IMR-90 (cell line): ENCODE data around the gene INO80. TPM values are rescaled to one million over a fixed set of nuclear protein-coding genes. Genes with fewer than 3 reads are reported as not detected.

Experiments
- ATAC-seq: fragments of 200-7000 bp; cut with Tn5 transposase; 2 replicates; pipeline ENCODE4 v1.9.1; 2020; ENCODE audit warnings: low read depth, mild to moderate bottlenecking, moderate library complexity
- BruUV-seq: library from RNA; stranded (reverse); fragments of 400-500 nt; replicated peaks from 2 replicates; lab custom pipeline; 2021; lab: Mats Ljungman, UMichigan
- CTCF ChIA-PET: fragments of 300-600 bp; formaldehyde crosslinking; extraction: SDS; loops from one replicate; lab custom pipeline; 2021; ENCODE audit warnings: antibody characterized with exemption; lab: Yijun Ruan, JAX
- POLR2A ChIA-PET: fragments of 300-600 bp; sonication (Branson Sonifier 250); formaldehyde crosslinking; loops from one replicate; lab custom pipeline; 2022; ENCODE audit warnings: antibody characterized with exemption; ENCODE audit not compliant: unreplicated experiment; lab: Charles Lee
- DNase-seq: peaks from one replicate; pipeline ENCODE4 v3.0.0; 2013
- H2AFZ ChIP-seq: replicated peaks from 2 replicates; pipeline ENCODE3; 2013; ENCODE audit warnings: low read length, mild to moderate bottlenecking; ENCODE audit not compliant: poor library complexity
- H2AK5ac ChIP-seq: 2 replicates; pipeline ENCODE4 v1.6.1; 2013; ENCODE audit warnings: low read depth, low read length, inconsistent platforms
- H2AK9ac ChIP-seq: replicated peaks from 2 replicates; pipeline ENCODE3; 2013; ENCODE audit warnings: mild to moderate bottlenecking, low read depth, low read length, moderate library complexity; ENCODE audit not compliant: poor library complexity
- H2BK120ac ChIP-seq: 2 replicates; pipeline ENCODE4 v1.6.1; 2013; ENCODE audit warnings: low read depth, low read length, inconsistent platforms
- H2BK15ac ChIP-seq: 3 replicates; pipeline ENCODE4 v1.6.1; 2013; ENCODE audit warnings: low read depth, low read length, inconsistent platforms
- H2BK20ac ChIP-seq: 2 replicates; pipeline ENCODE4 v1.6.1; 2013; ENCODE audit warnings: low read depth, mild to moderate bottlenecking, inconsistent platforms, low read length, moderate library complexity
- H2BK5ac ChIP-seq: 2 replicates; pipeline ENCODE4 v1.6.1; 2013; ENCODE audit warnings: mild to moderate bottlenecking, low read depth, low read length, inconsistent platforms; ENCODE audit not compliant: poor library complexity, severe bottlenecking
- H3K14ac ChIP-seq: replicated peaks from 2 replicates; pipeline ENCODE4 v1.6.1; 2013; ENCODE audit warnings: low read depth, low read length, inconsistent platforms
- H3K18ac ChIP-seq: 2 replicates; pipeline ENCODE4 v1.6.1; 2013; ENCODE audit warnings: low read depth, low read length, control low read depth
- H3K23ac ChIP-seq: 2 replicates; pipeline ENCODE4 v1.6.1; 2013; ENCODE audit warnings: low read depth, low read length, inconsistent platforms
- H3K27ac ChIP-seq: 2 replicates; pipeline ENCODE4 v1.5.1; 2013; ENCODE audit warnings: mild to moderate bottlenecking, control low read depth, low read length; ENCODE audit not compliant: insufficient read depth
- H3K27me3 ChIP-seq: 2 replicates; pipeline ENCODE4 v1.6.1; 2013; ENCODE audit warnings: low read length; ENCODE audit not compliant: control insufficient read depth, insufficient read depth
- H3K36me3 ChIP-seq: 2 replicates; pipeline ENCODE4 v1.6.1; 2013; ENCODE audit warnings: low read length, mixed read lengths; ENCODE audit not compliant: control insufficient read depth, insufficient read depth
- H3K4ac ChIP-seq: 2 replicates; pipeline ENCODE4 v1.6.1; 2013; ENCODE audit warnings: low read depth, low read length, inconsistent platforms
- H3K4me1 ChIP-seq: 2 replicates; pipeline ENCODE4 v1.6.1; 2013; ENCODE audit warnings: low read length, mixed read lengths; ENCODE audit not compliant: control insufficient read depth, insufficient read depth
- H3K4me2 ChIP-seq: 2 replicates; pipeline ENCODE4 v1.6.1; 2013; ENCODE audit warnings: low read depth, mild to moderate bottlenecking, control low read depth, low read length, moderate library complexity
- H3K4me3 ChIP-seq: 2 replicates; pipeline ENCODE4 v1.5.1; 2013; ENCODE audit warnings: low read depth, mild to moderate bottlenecking, control low read depth, low read length, moderate library complexity; ENCODE audit not compliant: insufficient read depth
- H3K56ac ChIP-seq: 2 replicates; pipeline ENCODE4 v1.6.1; 2013; ENCODE audit warnings: low read length, inconsistent platforms; ENCODE audit not compliant: insufficient read depth; ENCODE audit errors: extremely low read depth
- H3K79me1 ChIP-seq, 2 experiments: 2 replicates each; pipeline ENCODE4 v1.6.1; 2013; ENCODE audit warnings: low read length in 2 of 2, inconsistent platforms in 1 of 2, low read depth in 1 of 2
- H3K9ac ChIP-seq: 2 replicates; pipeline ENCODE4 v1.6.1; 2013; ENCODE audit warnings: low read depth, low read length, control low read depth
- H3K9me1 ChIP-seq: 2 replicates; pipeline ENCODE4 v1.6.1; 2013; ENCODE audit warnings: low read length, inconsistent platforms; ENCODE audit not compliant: insufficient read depth
- H3K9me3 ChIP-seq: 2 replicates; pipeline ENCODE4 v1.6.1; 2013; ENCODE audit warnings: low read length; ENCODE audit not compliant: control insufficient read depth, insufficient read depth
- H4K20me1 ChIP-seq: 2 replicates; pipeline ENCODE4 v1.6.1; 2013; ENCODE audit warnings: low read length, inconsistent platforms; ENCODE audit not compliant: insufficient read depth
- H4K5ac ChIP-seq: 2 replicates; pipeline ENCODE4 v1.6.1; 2013; ENCODE audit warnings: mild to moderate bottlenecking, low read depth, low read length, control low read depth
- H4K8ac ChIP-seq, 2 experiments: 2 replicates each; pipeline ENCODE4 v1.6.1; 2013; ENCODE audit warnings: low read depth in 2 of 2, low read length in 2 of 2, control low read depth in 1 of 2, inconsistent platforms in 1 of 2
- H4K91ac ChIP-seq: 2 replicates; pipeline ENCODE4 v1.6.1; 2013; ENCODE audit warnings: low read depth, low read length, inconsistent platforms; ENCODE audit not compliant: insufficient read depth
- BHLHE40 ChIP-seq: fragments of 150-350 bp; IDR thresholded peaks from 2 replicates; pipeline ENCODE4 v1.6.1; 2016; ENCODE audit warnings: mild to moderate bottlenecking, low read depth, low read length
- CEBPB ChIP-seq: IDR thresholded peaks from 2 replicates; pipeline ENCODE4 v1.6.1; 2012; ENCODE audit warnings: low read depth, low read length, improper control_type of control experiment
- CHD1 ChIP-seq: IDR thresholded peaks from 2 replicates; pipeline ENCODE4 v1.6.1; 2012; ENCODE audit warnings: low read depth, low read length, improper control_type of control experiment
- CTCF ChIP-seq: conservative IDR thresholded peaks from 2 replicates; pipeline ENCODE4 v1.5.1; 2012; ENCODE audit warnings: mild to moderate bottlenecking, low read depth, low read length, improper control_type of control experiment
- ELK1 ChIP-seq: fragments of 150-350 bp; IDR thresholded peaks from 2 replicates; pipeline ENCODE4 v1.6.1; 2016; ENCODE audit warnings: low read depth, mild to moderate bottlenecking, low read length, moderate library complexity, borderline replicate concordance
- FOS ChIP-seq: fragments of 150-350 bp; IDR thresholded peaks from 2 replicates; pipeline ENCODE4 v1.6.1; 2016; ENCODE audit warnings: low read depth, low read length
- MAFK ChIP-seq: IDR thresholded peaks from 2 replicates; pipeline ENCODE4 v1.6.1; 2012; ENCODE audit warnings: low read depth, low read length, improper control_type of control experiment
- MAZ ChIP-seq: IDR thresholded peaks from 2 replicates; pipeline ENCODE4 v1.6.1; 2012; ENCODE audit warnings: low read depth, mild to moderate bottlenecking, low read length, improper control_type of control experiment, moderate library complexity, borderline replicate concordance
- MXI1 ChIP-seq: IDR thresholded peaks from 2 replicates; pipeline ENCODE4 v1.6.1; 2012; ENCODE audit warnings: low read depth, mild to moderate bottlenecking, low read length, moderate library complexity, borderline replicate concordance
- NFE2L2 ChIP-seq: fragments of 150-350 bp; IDR thresholded peaks from 2 replicates; pipeline ENCODE4 v1.6.1; 2016; ENCODE audit warnings: low read depth, mild to moderate bottlenecking, low read length
- POLR2A ChIP-seq: IDR thresholded peaks from 2 replicates; pipeline ENCODE4 v1.6.1; 2012; ENCODE audit warnings: mild to moderate bottlenecking, low read depth, low read length
- RAD21 ChIP-seq: IDR thresholded peaks from 2 replicates; pipeline ENCODE4 v1.6.1; 2012; ENCODE audit warnings: low read length, improper control_type of control experiment
- RCOR1 ChIP-seq: IDR thresholded peaks from 2 replicates; pipeline ENCODE4 v1.6.1; 2012; ENCODE audit warnings: mild to moderate bottlenecking, low read length, improper control_type of control experiment; ENCODE audit not compliant: insufficient replicate concordance
- RFX5 ChIP-seq: IDR thresholded peaks from 2 replicates; pipeline ENCODE4 v1.8.0; 2012; ENCODE audit warnings: low read depth, mild to moderate bottlenecking, low read length, moderate library complexity
- SMC3 ChIP-seq: fragments of 150-350 bp; IDR thresholded peaks from 2 replicates; pipeline ENCODE4 v1.6.1; 2016; ENCODE audit warnings: low read depth, mild to moderate bottlenecking, antibody characterized with exemption, low read length, moderate library complexity
- USF2 ChIP-seq: fragments of 150-350 bp; IDR thresholded peaks from 2 replicates; pipeline ENCODE4 v1.6.1; 2017; ENCODE audit warnings: mild to moderate bottlenecking, antibody characterized with exemption, low read length, low read depth
- WGBS, 2 experiments: methylation state at CpG; one replicate each; pipeline versions ENCODE4 v1.1.5 to v1.1.7; 2013; ENCODE audit warnings: missing lambda C conversion rate in 2 of 2; ENCODE audit not compliant: insufficient read length in 1 of 2; ENCODE audit errors: extremely low coverage in 2 of 2; 5-methylcytosine and 5-hydroxymethylcytosine counted together
- dilution Hi-C: fragments of 300-500 bp; cut with HindIII; formaldehyde crosslinking; loops from one replicate; pipeline ENCODE4 v1.14.3; 2018; ENCODE audit warnings: low sequenced_read_pairs; ENCODE audit not compliant: unreplicated experiment
- in situ Hi-C: fragments of 300-500 bp; cut with MboI; formaldehyde crosslinking; loops from 3 replicates; pipeline ENCODE4 v1.14.3; 2019; ENCODE audit warnings: low sequenced_read_pairs, inconsistent platforms, mixed read lengths
- intact Hi-C: fragments of 100-400 bp; cut with micrococcal nuclease; formaldehyde crosslinking; loops from 2 replicates; pipeline ENCODE4 v1.10.0; 2022
- polyA plus RNA-seq, 3 experiments: library from polyadenylated mRNA; depleted of rRNA; stranded (reverse); fragments of >200 nt; gene quantifications; 2 replicates each; pipeline ENCODE4 v1.2.3, GENCODE V29; 2012; ENCODE audit warnings: low replicate concordance in 1 of 3
- total RNA-seq: library from RNA; depleted of rRNA; stranded (reverse); fragments of >200 nt; gene quantifications from 2 replicates; pipeline ENCODE4 v1.2.3, GENCODE V29; 2012

Gene INO80
- total and polyA plus RNA-seq, 2 of the 4 experiments (the other 2 are of a cell fraction) = 6.0 to 13.3 TPM

- peaks cover 4% of the 10 kb centered on the region for H3K9me1 ChIP-seq
- H3K4me2 ChIP-seq = no peak overlapping the region
- H3K56ac ChIP-seq = no peak overlapping the region
- DNase-seq (no peak), ATAC-seq (no peak)
- H4K8ac ChIP-seq = no peak overlapping the region
- H3K36me3 ChIP-seq = no peaks in the 10 kb centered on the region
- in situ Hi-C loops (no loop called here), dilution Hi-C loops (no loop called here), intact Hi-C loops (no loop called here)
- no peak overlapping the region for H3K23ac ChIP-seq
- H4K5ac ChIP-seq = no peak overlapping the region
- H3K4me3 ChIP-seq = no peak overlapping the region
- H3K9me3 ChIP-seq = no peaks in the 10 kb centered on the region
- no peak overlapping the region for H2AFZ ChIP-seq
- H2BK15ac ChIP-seq = no peak overlapping the region
- H3K4ac ChIP-seq = no peak overlapping the region
- H2BK5ac ChIP-seq = no peak overlapping the region
- peak overlapping the region; percentile 33 for H2AK9ac ChIP-seq
- H3K14ac ChIP-seq = no peak overlapping the region
- no peak overlapping the region for H4K91ac ChIP-seq
- H2AK5ac ChIP-seq = peak overlapping the region; percentile 13; the same call in 1 of the 2 replicates
- TF ChIP-seq SMC3 (no peak), CEBPB (no peak), POLR2A (no peak), RFX5 (no peak), FOS (no peak), MXI1 (no peak), MAZ (no peak), CHD1 (no peak), USF2 (no peak), NFE2L2 (no peak), MAFK (no peak), CTCF (no peak), RCOR1 (no peak), RAD21 (no peak), ELK1 (no peak), BHLHE40 (no peak)
- no peak overlapping the region for H2BK120ac ChIP-seq
- no peak overlapping the region for H3K9ac ChIP-seq
- H2BK20ac ChIP-seq = no peak overlapping the region
- H3K27me3 ChIP-seq = no peaks in the 10 kb centered on the region
- no peak overlapping the region for H3K18ac ChIP-seq
- peaks cover 10% of the 10 kb centered on the region for H3K4me1 ChIP-seq
- H3K27ac ChIP-seq = no peak overlapping the region
- 80% methylated on average over 2 of the region's 8 CpGs; no CpG with 5 or more reads in 1 of the 2 experiments for WGBS, 2 experiments
- H3K79me1 ChIP-seq = no peaks in the 10 kb centered on the region
- H4K20me1 ChIP-seq = no peaks in the 10 kb centered on the region
- ChIA-PET CTCF (interaction anchor here (1.3 kb wide), 1 partner anchor 13 kb away, joined by 4 read pairs; no protein-coding TSS in a partner anchor), POLR2A (interaction anchor here (0.6 kb wide), 1 partner anchor 8 kb away, joined by 4 read pairs; no protein-coding TSS in a partner anchor)
- no TSS peak for BruUV-seq
These were observed 152.1 kb downstream of the INO80 start for GRCh38 chr15:40964006-40964405.
